Ishikawa (cell line): ENCODE results near the gene ANK3.

Experiments used
- RAD21 ChIP-seq: IDR thresholded peaks from 2 replicates; pipeline ENCODE4 v1.6.1; 2012; ENCODE audit warnings: low read depth
- TEAD4 ChIP-seq: IDR thresholded peaks from 2 replicates; pipeline ENCODE4 v1.6.1; 2012
- TF ChIP-seq, protein P1 (sequence below): IDR thresholded peaks from 2 replicates; pipeline ENCODE4 v1.6.1; 2012; ENCODE audit warnings: low read depth, mild to moderate bottlenecking

DNA sequence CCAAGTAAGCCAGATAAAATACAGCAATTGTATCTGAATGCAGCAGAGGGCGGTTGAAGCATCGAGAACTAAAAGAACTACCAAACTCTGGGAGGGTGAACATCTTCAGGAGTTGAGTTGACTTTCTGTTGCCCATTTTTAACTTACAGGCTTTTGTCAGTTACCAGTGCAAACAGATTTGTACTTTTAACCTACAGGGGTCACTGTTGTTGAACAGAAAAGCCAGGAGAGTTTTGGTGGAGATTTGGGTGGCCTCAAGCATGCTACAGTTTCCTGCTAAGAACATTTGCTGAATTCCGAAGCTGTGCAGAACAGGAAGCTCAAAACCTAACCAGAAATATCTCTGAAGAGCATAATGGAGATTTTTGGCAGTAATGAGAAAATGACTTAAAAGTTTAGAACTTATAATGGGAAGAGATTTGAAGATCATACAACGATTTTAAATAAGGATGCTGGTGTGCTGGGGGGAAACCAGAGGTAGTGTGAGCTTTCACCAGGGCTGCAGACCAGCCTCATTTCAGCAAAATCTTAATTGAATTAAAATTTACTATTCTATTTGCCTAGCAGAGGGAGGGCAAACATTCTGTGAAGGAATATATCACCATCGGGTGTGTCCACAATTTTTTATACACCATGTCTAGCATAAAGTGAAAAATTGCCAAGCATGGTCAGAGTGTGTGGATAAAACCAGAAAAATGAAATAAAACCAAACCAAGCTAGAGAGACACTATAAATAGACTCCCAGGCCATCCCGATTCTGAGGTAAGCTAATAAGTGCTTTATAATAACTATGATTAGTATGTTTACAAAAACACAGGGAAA, 274.7 kb downstream of the ANK3 start:
- TF ChIP-seq TEAD4 (no peak), RAD21 (peak; percentile 74)
- TF ChIP-seq, protein P1, sequence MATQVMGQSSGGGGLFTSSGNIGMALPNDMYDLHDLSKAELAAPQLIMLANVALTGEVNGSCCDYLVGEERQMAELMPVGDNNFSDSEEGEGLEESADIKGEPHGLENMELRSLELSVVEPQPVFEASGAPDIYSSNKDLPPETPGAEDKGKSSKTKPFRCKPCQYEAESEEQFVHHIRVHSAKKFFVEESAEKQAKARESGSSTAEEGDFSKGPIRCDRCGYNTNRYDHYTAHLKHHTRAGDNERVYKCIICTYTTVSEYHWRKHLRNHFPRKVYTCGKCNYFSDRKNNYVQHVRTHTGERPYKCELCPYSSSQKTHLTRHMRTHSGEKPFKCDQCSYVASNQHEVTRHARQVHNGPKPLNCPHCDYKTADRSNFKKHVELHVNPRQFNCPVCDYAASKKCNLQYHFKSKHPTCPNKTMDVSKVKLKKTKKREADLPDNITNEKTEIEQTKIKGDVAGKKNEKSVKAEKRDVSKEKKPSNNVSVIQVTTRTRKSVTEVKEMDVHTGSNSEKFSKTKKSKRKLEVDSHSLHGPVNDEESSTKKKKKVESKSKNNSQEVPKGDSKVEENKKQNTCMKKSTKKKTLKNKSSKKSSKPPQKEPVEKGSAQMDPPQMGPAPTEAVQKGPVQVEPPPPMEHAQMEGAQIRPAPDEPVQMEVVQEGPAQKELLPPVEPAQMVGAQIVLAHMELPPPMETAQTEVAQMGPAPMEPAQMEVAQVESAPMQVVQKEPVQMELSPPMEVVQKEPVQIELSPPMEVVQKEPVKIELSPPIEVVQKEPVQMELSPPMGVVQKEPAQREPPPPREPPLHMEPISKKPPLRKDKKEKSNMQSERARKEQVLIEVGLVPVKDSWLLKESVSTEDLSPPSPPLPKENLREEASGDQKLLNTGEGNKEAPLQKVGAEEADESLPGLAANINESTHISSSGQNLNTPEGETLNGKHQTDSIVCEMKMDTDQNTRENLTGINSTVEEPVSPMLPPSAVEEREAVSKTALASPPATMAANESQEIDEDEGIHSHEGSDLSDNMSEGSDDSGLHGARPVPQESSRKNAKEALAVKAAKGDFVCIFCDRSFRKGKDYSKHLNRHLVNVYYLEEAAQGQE: no peak
